Measurements from ENCODE around the gene OR6M1. TPM values are rescaled to one million over a fixed set of nuclear protein-coding genes. Genes with fewer than 3 reads are reported as not detected.

The OR6M1 gene, protein sequence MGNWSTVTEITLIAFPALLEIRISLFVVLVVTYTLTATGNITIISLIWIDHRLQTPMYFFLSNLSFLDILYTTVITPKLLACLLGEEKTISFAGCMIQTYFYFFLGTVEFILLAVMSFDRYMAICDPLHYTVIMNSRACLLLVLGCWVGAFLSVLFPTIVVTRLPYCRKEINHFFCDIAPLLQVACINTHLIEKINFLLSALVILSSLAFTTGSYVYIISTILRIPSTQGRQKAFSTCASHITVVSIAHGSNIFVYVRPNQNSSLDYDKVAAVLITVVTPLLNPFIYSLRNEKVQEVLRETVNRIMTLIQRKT
- not detected in 2 replicates for total RNA-seq

DNA sequence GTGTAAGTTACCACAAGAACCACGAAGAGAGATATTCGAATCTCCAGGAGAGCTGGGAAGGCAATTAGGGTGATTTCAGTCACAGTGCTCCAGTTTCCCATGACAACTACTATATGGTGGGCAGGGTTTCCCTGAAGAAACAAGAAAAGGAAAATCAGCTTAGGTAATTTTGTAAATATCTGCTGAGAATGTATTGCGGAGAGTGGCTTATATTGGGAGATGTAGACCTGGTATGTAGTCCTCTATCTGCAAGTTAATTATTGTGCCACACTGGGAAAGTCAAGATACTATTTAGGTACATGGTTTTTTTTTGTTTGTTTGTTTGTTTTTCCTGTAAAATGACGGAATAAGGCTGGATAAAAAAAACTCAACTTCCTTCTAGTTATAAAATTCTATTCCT, at the start of gene OR6M1:
OR6M1 (minus strand) TSS at position 101 of the 400 bp plus-strand sequence; CDS start at position 101, 0 bp downstream.
- H3K36me3 Mint-ChIP-seq (ENCODE audit: low read depth), result no peaks in the 10 kb centered on the region
- peaks cover 8% of the 10 kb centered on the region for H3K27me3 Mint-ChIP-seq
- no peak for DNase-seq
- H3K4me3 Mint-ChIP-seq, result no peak within 1 kb of the TSS
- no peaks in the 10 kb centered on the region for H3K4me1 Mint-ChIP-seq
- intact Hi-C loops (cut with micrococcal nuclease), result no loop called here
- H3K27ac Mint-ChIP-seq, result no peak within 1 kb of the TSS
- no peaks in the 10 kb centered on the region for H3K9me3 Mint-ChIP-seq

DNA sequence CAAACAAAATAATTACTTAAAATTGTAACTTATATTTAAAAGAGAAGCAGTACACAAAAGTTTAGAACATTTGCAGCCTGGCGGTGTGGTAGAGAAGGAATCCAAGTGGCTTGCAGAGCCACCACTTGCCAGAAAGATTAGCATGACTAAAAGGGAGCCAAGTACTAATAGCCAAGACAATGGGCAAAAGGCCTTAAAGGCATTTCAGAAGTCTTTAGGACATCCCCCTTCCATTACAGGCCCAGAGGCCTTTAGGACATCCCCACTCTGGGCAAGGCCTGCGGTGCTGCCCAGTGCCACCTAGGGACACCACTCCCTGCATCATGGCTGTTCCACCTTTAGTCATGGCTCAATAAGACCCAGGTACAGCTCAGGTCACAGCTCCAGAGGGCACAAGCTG, 46.9 kb upstream of the OR6M1 start:
- intact Hi-C loops (cut with micrococcal nuclease), result no loop called here
- Mint-ChIP-seq H3K9me3 (peaks cover 9% of the 10 kb centered on the region), H3K36me3 (ENCODE audit: low read depth) (no peaks in the 10 kb centered on the region)

DNA sequence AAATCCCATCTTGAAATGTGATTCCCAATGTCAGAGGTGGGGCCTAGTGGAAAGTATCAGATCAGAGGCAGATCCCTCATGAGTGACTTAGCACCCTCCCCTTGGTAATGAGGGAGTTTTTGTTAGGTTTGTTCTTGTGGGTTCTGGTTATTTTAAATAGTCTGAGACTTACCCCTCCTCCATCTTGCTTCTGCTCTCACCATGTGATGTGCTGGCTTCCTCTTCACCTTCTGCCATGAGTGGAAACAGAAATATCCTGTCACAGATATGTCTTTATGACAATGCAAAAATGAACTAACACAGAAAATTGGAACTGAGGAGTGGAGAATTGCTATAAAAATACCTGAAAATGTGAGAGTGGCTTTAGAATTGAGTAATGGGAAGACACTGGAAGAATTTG, 46.2 kb upstream of the OR6M1 start:
- no peak overlapping the region for H3K4me3 Mint-ChIP-seq
- no peaks in the 10 kb centered on the region for H3K36me3 Mint-ChIP-seq (ENCODE audit: low read depth)
- no peak overlapping the region for H3K27ac Mint-ChIP-seq
- intact Hi-C loops (cut with micrococcal nuclease), result no loop called here
- H3K4me1 Mint-ChIP-seq, result no peaks in the 10 kb centered on the region
- peaks cover 15% of the 10 kb centered on the region for H3K27me3 Mint-ChIP-seq
- no peak for DNase-seq
- H3K9me3 Mint-ChIP-seq, result peaks cover 4% of the 10 kb centered on the region

More for the DNA sequence above, 46.9 kb upstream of the OR6M1 start:
- DNase-seq, result no peak
- H3K4me3 Mint-ChIP-seq, result no peak overlapping the region
- no peaks in the 10 kb centered on the region for H3K4me1 Mint-ChIP-seq
- no peak overlapping the region for H3K27ac Mint-ChIP-seq
- peaks cover 11% of the 10 kb centered on the region for H3K27me3 Mint-ChIP-seq

DNA sequence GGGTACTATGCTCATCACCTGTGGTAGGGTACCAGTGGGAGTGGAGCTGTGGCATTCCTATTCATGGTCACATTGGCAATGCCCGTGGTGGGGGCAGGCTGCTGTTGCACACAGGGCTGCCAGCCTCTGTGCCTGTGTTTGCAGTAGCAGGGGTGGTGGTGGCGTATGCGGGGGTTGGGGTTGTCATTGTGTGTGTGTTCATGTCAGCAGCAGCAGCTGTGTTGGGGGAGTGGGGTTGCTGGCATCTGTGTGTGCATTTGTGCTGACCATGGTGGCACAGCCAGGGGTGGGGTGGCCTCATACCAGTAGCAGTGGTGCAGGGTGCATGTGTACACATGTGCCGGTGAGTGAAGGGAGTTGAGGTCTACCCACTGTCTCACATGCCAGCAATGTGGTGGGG, 45.0 kb upstream of the OR6M1 start:
- no peak for DNase-seq
- Mint-ChIP-seq H3K27me3 (peaks cover 15% of the 10 kb centered on the region), H3K9me3 (peaks cover 4% of the 10 kb centered on the region), H3K27ac (no peak overlapping the region), H3K4me3 (no peak overlapping the region), H3K36me3 (ENCODE audit: low read depth) (no peaks in the 10 kb centered on the region), H3K4me1 (no peaks in the 10 kb centered on the region)
- intact Hi-C loops (cut with micrococcal nuclease), result no loop called here

DNA sequence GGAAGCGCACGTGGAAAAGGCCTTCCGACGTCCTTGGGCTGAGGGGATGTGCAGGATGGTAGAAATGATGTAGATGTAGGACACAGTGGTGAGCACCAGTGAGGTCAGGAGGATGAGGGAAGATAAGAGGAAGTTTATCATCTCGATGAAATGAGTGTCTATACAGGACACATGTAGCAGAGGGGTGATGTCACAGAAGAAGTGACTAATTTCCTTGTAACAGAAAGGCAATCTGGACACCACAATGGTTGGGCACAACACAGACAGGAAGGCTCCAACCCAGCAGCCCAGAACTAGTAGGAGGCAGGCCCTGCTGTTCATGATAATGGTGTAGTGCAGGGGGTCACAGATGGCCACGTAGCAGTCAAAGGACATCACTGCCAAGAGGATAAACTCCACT, 35.0 kb upstream of the OR6M1 start:
- H3K27ac Mint-ChIP-seq, result no peak overlapping the region
- no peaks in the 10 kb centered on the region for H3K36me3 Mint-ChIP-seq (ENCODE audit: low read depth)
- H3K27me3 Mint-ChIP-seq, result peaks cover 10% of the 10 kb centered on the region
- peaks cover 7% of the 10 kb centered on the region for H3K4me1 Mint-ChIP-seq
- intact Hi-C loops (cut with micrococcal nuclease), result no loop called here
- peak; percentile 58 for DNase-seq
- no peak overlapping the region for H3K4me3 Mint-ChIP-seq
- H3K9me3 Mint-ChIP-seq, result peaks cover 9% of the 10 kb centered on the region

DNA sequence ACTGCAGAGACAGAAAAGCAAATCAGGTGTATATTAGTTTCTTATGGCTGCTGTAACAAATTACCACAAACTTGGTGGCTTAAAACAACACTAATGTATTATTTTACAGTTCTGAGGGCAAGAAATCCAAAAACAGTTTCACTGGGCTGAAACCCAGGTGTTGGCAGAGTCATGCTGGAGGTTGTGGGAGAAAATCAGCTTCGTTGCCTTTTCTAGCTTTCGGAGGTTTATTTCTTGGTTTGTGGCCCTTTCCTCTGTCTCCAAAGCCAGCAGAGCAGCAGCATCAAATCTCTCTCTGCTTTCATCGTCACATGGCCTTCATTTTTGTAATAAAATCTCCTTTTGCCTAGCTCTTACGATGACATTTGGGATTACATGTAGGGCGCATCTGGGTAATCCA, 33.0 kb upstream of the OR6M1 start:
- no peak for DNase-seq
- intact Hi-C loops (cut with micrococcal nuclease), result no loop called here
- H3K27ac Mint-ChIP-seq, result no peak overlapping the region
- peaks cover 7% of the 10 kb centered on the region for H3K4me1 Mint-ChIP-seq
- H3K27me3 Mint-ChIP-seq, result peaks cover 7% of the 10 kb centered on the region
- peaks cover 9% of the 10 kb centered on the region for H3K9me3 Mint-ChIP-seq
- H3K36me3 Mint-ChIP-seq (ENCODE audit: low read depth), result no peaks in the 10 kb centered on the region
- no peak overlapping the region for H3K4me3 Mint-ChIP-seq

DNA sequence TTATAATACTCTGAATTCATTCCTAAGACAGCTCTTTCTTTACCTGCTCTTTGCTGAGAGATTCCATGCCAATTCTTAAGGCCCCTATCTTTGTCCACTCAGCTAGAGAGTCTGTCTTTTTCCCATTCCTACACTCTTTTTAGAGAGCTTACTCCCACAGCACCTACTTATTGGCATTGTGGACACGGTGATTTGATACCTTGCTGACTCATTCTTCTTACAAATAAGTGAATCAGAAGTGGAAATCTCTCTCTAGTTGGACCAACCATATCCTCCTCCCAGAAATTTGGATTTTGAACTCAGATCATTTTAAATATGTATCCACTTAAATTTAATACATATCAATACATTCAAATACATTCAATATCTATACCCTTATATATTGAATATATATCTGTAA, 32.5 kb upstream of the OR6M1 start:
- Mint-ChIP-seq H3K27ac (no peak overlapping the region), H3K9me3 (peaks cover 9% of the 10 kb centered on the region), H3K36me3 (ENCODE audit: low read depth) (no peaks in the 10 kb centered on the region), H3K27me3 (peaks cover 7% of the 10 kb centered on the region), H3K4me3 (no peak overlapping the region), H3K4me1 (peaks cover 7% of the 10 kb centered on the region)
- no peak for DNase-seq
- intact Hi-C loops (cut with micrococcal nuclease), result no loop called here

DNA sequence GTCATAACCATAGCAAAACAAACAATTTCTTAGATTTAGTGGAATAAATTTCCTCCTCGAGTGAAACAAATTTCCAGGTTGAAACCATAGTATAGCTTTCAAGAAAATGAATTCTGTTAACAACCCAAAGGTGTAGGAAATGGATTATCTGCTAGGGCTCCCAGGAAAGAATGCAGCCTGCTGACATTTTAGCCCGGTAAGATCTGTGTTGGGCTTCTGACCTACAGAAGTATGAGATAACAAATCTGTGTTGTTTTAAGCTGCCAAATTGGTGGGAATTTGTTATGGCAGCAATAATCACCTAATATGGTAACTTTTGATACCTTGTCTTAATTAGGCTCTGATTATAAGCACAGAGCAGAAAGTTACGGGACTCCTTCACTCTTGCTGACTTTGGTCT, 32.0 kb upstream of the OR6M1 start:
- DNase-seq, result no peak
- H3K36me3 Mint-ChIP-seq (ENCODE audit: low read depth), result no peaks in the 10 kb centered on the region
- H3K4me1 Mint-ChIP-seq, result peaks cover 7% of the 10 kb centered on the region
- no peak overlapping the region for H3K27ac Mint-ChIP-seq
- no peak overlapping the region for H3K4me3 Mint-ChIP-seq
- peaks cover 7% of the 10 kb centered on the region for H3K27me3 Mint-ChIP-seq
- H3K9me3 Mint-ChIP-seq, result peaks cover 9% of the 10 kb centered on the region
- intact Hi-C loops (cut with micrococcal nuclease), result no loop called here

DNA sequence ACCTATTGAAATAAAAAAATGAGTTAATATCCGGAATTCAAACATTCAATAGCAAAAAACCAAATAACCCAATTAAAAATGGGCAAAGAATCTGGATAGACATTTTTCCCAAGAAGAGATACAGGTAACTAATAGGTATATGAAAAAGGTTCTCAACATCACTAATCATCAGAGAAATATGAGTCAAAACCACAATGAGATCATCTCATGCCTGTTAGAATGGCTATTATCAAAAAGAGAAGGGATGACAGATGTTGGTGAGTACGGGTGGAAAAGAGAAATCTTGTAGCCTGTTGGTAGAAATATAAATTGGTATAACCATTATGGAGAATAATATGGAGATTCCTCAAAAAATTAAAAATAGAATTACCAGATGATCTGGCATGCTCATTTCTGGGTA, 26.9 kb upstream of the OR6M1 start:
- intact Hi-C loops (cut with micrococcal nuclease), result no loop called here
- Mint-ChIP-seq H3K9me3 (peaks cover 8% of the 10 kb centered on the region), H3K4me3 (no peak overlapping the region), H3K4me1 (no peaks in the 10 kb centered on the region), H3K27me3 (peaks cover 4% of the 10 kb centered on the region), H3K36me3 (ENCODE audit: low read depth) (no peaks in the 10 kb centered on the region), H3K27ac (no peak overlapping the region)
- DNase-seq, result no peak

DNA sequence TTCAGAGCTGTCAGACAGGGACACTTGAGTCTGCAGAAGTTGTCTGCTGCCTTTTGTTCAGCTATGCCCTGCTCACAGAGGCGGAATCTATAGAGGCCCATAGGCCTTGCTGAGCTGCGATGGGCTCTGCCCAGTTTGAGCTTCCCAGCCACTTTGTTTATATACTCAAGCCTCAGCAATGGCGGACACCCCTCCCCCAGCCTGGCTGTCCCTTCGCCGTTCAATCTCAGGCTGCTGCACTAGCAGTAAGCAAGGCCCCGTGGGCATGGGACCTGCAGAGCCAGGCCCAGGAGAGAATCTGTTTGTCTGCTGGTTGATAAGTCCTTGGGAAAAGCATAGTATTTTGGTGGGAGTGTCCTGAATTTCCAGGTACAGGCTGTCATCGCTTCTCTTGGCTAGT, 23.6 kb upstream of the OR6M1 start:
- no peak overlapping the region for H3K4me3 Mint-ChIP-seq

DNA sequence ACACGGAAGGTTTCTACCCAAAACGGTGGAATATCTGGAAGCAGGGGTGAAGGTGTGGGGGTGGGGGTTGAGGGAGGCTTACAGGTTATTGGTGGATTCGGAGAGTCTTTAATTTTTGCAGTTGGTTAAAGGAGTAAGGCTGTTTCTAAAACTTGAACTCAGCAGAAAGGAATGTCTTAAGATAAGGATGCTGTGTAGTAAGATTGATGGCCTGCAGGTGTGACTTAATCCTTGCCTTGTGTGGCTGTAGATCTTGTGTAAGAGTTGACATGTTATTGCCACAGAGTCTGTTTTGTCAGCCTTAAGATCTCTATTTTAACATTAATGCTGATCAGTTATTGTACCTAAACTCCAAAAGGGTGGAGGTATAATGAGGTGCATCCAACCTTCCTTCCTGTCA, 16.4 kb upstream of the OR6M1 start:
- Mint-ChIP-seq H3K9me3 (no peaks in the 10 kb centered on the region), H3K4me3 (no peak overlapping the region), H3K27me3 (peaks cover 4% of the 10 kb centered on the region), H3K36me3 (ENCODE audit: low read depth) (no peaks in the 10 kb centered on the region), H3K4me1 (peaks cover 2% of the 10 kb centered on the region), H3K27ac (no peak overlapping the region)
- no peak for DNase-seq
- intact Hi-C loops (cut with micrococcal nuclease), result no loop called here

More for the DNA sequence above, 23.6 kb upstream of the OR6M1 start:
- Mint-ChIP-seq H3K36me3 (ENCODE audit: low read depth) (no peaks in the 10 kb centered on the region), H3K4me1 (no peaks in the 10 kb centered on the region), H3K9me3 (peaks cover 4% of the 10 kb centered on the region), H3K27me3 (peaks cover 2% of the 10 kb centered on the region), H3K27ac (no peak overlapping the region)
- intact Hi-C loops (cut with micrococcal nuclease), result no loop called here
- no peak for DNase-seq

DNA sequence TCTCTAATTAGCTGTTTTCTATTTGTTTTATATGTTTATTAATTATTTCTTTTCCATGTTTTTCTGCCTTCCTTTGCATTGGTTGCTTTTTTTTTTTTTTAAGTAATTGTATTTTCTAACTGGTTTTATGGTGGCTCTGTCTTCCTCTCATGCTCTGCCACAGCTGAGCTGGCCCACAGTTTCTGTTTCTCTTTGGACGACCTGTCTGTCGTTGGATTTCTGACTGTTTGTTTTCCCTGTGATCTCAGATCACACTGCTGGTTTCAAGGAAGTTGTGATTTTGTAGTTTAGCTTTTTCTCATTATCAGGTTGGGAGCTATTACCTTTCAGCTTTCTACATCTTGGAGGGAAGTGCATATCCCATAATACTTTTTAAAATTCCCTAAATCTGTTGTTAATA, 15.9 kb upstream of the OR6M1 start:
- Mint-ChIP-seq H3K36me3 (ENCODE audit: low read depth) (no peaks in the 10 kb centered on the region), H3K4me1 (peaks cover 2% of the 10 kb centered on the region), H3K27ac (peak overlapping the region; percentile 5), H3K9me3 (no peaks in the 10 kb centered on the region), H3K4me3 (no peak overlapping the region), H3K27me3 (peaks cover 4% of the 10 kb centered on the region)
- intact Hi-C loops (cut with micrococcal nuclease), result no loop called here
- DNase-seq, result no peak

DNA sequence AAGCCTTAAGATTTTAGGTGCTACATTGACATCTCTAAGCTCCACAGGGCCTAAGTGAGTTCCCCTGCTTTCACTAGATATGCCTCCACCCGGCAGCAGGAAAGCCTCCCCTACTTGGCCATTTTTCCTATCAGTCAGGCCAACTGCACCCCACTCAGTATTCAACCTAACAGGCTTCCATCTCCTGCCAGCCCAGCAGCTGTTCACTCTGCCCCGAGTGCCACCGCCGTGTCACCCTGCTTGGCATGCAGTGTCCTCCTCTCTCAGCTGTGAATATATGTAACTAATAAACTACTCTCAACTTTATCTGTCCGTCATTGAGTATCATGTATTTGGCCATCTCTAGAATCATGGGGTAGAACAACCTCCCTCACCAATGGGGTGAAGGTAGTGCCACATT, 9.0 kb upstream of the OR6M1 start:
- no peaks in the 10 kb centered on the region for H3K4me1 Mint-ChIP-seq

DNA sequence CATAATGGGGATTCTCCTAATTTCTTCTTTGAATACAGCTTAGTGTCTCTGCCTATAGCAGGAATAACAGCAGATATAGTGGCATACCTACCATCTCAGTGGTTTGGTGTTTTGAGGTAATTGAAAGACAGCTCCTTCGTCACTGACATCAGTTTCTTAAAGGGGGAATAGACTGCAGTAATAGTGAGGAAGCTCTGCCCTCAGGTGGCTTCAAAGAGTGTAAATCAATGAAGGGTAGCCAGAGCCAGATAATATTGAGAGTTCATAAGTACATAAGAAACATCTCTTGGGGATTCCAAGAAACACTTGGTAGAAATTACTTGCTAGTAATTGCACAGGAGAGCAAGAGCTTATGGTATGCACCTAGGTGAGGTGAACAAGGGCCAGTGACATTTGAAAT, 4.4 kb downstream of the OR6M1 start:
- Mint-ChIP-seq H3K27ac (no peak overlapping the region), H3K9me3 (no peaks in the 10 kb centered on the region), H3K4me3 (no peak overlapping the region), H3K4me1 (no peaks in the 10 kb centered on the region), H3K36me3 (ENCODE audit: low read depth) (no peaks in the 10 kb centered on the region), H3K27me3 (peaks cover 11% of the 10 kb centered on the region)
- intact Hi-C loops (cut with micrococcal nuclease), result no loop called here
- no peak for DNase-seq

More for the DNA sequence above, 9.0 kb upstream of the OR6M1 start:
- Mint-ChIP-seq H3K9me3 (no peaks in the 10 kb centered on the region), H3K27ac (no peak overlapping the region), H3K36me3 (ENCODE audit: low read depth) (no peaks in the 10 kb centered on the region), H3K4me3 (no peak overlapping the region), H3K27me3 (peaks cover 13% of the 10 kb centered on the region)
- no peak for DNase-seq
- intact Hi-C loops (cut with micrococcal nuclease), result loop anchor here (10.0 kb wide), 1 partner anchor 220 kb away; no protein-coding TSS in a partner anchor

DNA sequence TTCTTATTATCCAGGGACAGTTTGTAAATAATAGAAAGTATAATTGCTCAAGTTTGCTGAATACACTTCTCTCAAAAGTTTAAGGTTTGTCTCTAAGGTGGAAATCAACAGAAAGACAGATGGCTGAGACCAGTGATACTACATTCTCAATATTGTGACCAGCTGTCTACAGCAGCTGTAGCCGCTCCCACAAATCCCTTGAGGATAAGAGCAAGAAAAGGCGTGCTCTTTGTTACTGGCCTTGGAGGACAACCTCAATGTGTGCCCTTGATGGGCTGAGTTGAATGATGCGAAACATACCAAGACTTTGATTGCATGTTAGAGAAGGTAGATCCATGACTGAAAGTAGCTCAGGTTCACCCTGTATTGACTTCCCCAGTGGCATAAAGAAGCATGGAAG, 6.1 kb downstream of the OR6M1 start:
- no peaks in the 10 kb centered on the region for H3K9me3 Mint-ChIP-seq
- H3K27me3 Mint-ChIP-seq, result peaks cover 12% of the 10 kb centered on the region
- H3K4me1 Mint-ChIP-seq, result no peaks in the 10 kb centered on the region
- DNase-seq, result no peak
- no peaks in the 10 kb centered on the region for H3K36me3 Mint-ChIP-seq (ENCODE audit: low read depth)
- H3K27ac Mint-ChIP-seq, result no peak overlapping the region
- intact Hi-C loops (cut with micrococcal nuclease), result no loop called here
- no peak overlapping the region for H3K4me3 Mint-ChIP-seq
